Measurements from ENCODE around the gene DPP6.
"Not testable (repeated sequence)": the region's sequence is repeated elsewhere in the genome, so short reads cannot be mapped to it uniquely, and the experiment has no call there.

Gene DPP6

DNA sequence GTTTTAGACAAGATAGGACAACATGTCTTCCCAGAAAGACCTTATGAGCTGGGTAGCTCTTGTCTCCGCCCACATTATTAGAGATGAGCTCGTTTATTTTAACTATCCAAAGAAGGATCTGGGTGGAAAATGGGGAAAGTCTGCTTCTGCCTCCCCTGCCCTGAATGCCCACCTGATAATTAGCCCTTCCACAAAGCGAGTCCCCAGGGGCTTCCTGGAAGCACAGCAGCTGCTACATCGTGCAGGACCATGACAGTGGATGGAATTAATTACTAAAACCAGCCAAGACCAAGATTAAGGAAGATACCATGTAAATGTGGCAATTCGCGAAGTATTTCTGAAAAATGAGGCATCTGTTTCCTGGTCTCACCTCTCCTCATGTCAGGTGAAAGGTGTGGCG, 576.4 kb downstream of the DPP6 start:
- no peak for DNase-seq

DNA sequence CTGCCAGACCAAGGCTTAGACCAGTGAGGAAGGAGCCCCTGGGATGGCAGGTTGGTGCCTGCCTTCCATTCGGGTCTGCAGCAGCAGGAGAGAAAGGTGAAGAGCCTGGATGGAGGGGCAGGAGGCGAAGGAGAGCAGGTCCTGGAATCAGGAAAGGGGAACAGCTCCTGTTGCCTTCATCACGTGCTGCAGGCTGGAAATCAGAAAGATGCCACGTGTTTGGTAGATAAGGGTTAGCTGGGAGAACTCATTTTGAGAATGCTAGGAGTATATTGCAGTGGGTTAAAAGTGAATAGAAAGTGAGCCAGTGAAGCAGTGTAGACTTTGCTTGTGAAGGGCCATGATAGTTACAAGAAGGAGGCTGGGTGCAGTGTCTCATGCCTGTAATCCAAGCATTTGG, 579.0 kb downstream of the DPP6 start:
- no peak for DNase-seq

DNA sequence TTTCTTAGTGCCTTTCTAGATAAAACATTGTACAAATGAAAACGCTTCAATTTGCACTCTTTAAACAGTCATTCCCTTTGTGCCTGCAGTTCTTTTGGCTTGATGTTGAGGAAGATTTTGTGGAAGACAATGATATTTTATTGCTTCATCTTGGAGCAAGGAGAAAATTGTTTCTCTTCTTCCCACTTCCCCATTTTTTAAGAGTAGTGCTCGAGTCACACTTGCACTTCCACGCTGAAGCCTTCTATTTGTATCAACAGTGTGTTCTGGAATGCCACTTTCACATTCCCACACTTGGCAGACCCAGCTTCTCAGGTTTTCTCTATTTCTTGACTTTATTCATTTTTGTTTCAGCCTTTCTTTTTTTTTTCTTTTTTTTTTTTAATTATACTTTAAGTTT, 581.4 kb downstream of the DPP6 start:
- no peak for DNase-seq

- no peak for DNase-seq
Measured at GRCh38 chr7:154638286-154638685, 586.1 kb downstream of the DPP6 start.

DNA sequence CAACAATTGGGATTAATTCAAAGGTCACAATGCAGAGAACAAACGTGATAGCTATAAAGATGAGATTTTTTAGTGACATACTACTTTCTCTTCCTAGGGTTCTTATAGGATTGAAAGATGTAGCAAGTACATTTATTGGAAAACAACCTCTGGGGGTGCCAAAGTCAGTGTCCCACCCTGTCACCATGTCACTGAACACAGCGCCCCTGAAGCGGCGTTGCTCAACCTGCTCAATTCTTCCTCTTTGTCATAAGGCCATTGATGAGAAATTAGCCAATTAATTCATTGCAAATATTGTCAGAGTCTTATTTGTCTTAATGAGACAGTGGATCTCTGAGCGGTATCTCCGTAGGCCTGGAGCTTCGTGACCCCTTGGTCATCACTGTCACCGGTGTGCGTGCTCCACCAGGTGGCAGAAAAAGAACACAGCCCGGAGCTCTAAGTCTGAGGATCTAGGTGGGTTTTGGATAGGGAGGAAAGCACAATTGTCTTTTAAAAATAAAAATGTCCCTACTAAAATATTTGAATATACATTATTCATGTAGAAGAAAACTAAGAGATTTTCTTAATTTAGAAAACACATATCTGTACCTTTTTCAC, 588.2 kb downstream of the DPP6 start:
- DNase-seq, result no peak

GRCh38 chr7:154640917-154641316, 588.7 kb downstream of the DPP6 start:
- no peak for DNase-seq

DNA sequence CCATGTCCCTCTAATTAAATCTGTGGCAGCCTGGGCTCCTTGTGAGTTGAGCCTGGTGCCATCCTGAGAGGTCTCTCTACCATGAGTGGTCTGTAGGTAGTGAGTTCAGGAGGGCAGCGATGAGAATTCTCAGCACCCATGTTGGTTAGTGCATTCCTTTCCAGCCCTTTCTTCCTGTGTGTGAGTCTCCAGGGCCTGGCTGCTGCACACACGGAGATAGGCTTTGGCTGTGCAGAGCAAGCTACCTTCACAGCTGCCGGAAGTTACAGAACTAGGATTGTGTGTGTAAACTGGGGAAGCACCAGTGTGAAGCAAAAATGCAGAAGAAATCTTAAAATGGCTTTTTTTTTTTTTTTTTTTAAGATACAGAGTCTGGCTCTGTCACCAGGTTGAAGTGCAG, 592.2 kb downstream of the DPP6 start:
- no peak for DNase-seq

- DNase-seq, result no peak
Measured at GRCh38 chr7:154646126-154647013, 594.2 kb downstream of the DPP6 start.

GRCh38 chr7:154647625-154648024, 595.4 kb downstream of the DPP6 start:
- DNase-seq, result no peak

DNA sequence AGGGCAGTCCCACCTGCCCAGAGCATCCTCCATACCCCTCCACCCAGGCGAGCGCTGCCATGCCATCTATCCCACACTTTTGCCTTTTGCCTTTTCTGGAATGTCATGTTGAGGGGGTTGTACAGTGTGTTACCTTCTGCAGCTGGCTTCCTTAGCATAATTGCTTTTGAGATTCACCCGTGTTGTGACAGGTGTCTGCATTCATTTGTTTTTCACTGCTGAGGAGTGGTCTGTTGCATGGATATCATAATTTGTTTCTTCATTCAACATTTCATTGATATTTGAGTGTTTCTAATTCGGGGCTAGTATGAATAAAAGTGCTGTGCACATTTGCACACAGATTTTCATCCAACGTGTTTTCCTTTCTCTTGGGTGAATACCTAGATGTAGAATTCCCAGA, 596.8 kb downstream of the DPP6 start:
- DNase-seq, result no peak

DNA sequence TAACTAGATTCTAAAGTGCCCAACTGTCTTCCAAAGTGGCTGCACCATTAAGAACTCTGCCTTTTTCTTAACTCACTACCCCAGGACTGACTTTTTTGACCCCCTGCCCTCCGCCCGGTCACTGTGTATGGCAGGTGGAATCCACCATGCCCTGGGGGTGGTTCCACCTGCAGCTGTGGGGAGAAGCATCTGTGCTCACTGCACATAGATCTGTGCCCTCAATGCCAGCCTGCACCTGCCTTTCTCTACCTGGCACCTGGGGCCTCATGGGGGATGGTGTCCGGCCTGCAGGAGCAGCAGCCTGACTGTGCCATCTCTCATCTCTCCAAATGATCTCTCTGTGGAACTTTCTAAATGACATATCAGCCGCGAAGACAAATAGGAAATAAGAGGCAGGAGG, 597.2 kb downstream of the DPP6 start:
- DNase-seq, result no peak

- no peak for DNase-seq
Measured at GRCh38 chr7:154650275-154650674, 598.1 kb downstream of the DPP6 start.

GRCh38 chr7:154651501-154651900, 599.3 kb downstream of the DPP6 start:
- DNase-seq, result no peak

DNA sequence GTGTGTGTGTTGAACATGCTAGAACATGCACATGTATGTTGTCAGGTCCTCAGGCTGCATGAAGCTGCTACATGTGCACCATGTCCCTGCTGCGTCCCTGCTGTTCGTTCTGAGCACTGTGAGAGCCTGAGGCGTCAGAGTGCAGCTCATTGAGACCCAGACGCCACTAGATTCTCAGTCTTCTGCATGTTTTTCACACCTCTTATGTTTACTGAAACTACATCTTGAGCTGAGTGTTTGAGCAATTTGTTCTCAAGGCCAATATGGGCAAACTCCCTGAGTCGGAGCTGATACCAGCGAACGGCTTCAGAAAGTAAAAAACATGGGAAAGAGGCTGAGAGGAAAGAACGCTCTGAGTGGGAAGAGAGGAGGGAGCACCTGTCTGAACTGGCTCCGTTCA, 600.4 kb downstream of the DPP6 start:
- DNase-seq, result no peak

DNA sequence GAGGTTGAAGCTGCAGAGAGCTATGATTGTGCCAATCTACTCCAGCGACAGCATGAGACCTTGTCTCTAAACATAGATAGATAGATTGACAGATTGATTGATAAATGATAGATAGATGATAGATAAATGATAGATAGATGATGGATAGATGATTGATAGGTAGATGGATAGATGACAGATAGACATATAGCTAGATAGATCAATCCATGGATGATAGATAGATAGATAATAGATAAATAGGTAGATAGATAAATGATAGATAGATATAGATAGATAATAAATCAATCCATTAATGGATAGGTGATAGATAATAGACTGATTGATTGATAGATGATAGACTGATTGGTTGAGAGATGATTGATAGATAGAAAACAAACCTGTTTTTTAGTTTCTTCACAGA, 601.1 kb downstream of the DPP6 start:
- no peak for DNase-seq

- no peak for DNase-seq
Measured at GRCh38 chr7:154656618-154657017, 604.4 kb downstream of the DPP6 start.

DNA sequence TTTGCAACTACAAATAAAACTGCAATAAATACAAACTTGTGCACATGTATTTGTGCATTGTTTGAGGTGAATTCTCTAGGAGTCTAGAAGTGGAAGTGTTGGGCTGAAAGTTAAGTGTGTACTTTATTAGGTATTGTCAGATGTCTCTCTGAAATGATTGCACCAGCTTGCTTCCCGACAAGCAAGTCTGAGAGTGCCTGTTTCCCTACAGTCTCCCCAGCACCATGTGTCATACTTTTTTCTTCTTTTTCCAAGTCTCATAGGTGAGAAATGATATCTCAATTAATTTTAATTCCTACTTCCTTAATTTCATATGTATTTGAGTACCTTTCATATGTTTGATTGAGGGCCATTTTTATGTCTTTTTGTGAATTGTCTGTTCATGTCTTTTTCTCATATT, 614.6 kb downstream of the DPP6 start:
- DNase-seq, result no peak

- DNase-seq, result no peak
Measured at GRCh38 chr7:154672659-154673415, 620.6 kb downstream of the DPP6 start.

- DNase-seq, result no peak
Measured at GRCh38 chr7:154674191-154674590, 622.0 kb downstream of the DPP6 start.

GRCh38 chr7:154675560-154675959, 623.4 kb downstream of the DPP6 start:
- DNase-seq, result no peak

DNA sequence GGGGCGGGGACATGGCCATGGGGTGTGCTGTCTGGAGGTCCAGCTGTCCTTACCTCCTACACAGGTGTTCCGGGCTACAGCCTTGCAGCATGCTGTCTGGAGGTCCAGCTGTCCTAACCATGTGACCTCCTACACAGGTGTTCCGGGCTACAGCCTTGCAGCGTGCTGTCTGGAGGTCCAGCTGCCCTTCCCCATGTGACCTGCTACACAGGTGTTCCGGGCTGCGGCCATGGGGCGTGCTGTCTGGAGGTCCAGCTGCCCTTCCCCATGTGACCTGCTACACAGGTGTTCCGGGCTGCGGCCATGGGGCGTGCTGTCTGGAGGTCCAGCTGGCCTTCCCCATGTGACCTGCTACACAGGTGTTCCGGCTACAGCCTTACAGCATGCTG, 623.8 kb downstream of the DPP6 start:
- DNase-seq, result not testable (repeated sequence)

DNA sequence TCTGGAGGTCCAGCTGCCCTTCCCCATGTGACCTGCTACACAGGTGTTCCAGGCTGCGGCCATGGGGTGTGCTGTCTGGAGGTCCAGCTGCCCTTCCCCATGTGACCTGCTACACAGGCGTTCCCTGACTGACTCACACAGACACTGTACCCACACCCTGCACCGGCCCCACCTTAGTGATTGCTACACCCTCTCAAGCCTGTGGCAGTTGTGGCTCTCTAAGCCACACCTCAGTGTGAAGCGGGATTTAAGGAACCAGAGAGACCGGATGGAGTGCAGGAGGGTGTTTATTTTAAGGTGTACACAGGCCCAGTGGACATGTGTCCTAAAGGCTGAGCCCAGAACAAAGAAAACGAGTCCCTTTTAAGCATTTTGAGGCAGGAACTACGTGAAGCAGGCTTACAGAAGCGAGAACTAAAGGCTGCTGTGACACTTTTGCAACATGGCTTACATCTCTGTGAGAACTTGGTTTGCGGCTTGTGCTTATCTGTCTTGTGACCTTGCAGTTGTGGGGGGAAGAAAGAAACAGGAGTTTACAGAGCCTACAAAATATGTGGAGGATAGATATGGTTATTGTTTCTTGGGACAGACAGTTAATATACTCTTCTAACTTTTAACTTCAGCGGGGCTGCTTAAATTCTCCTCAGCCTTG, 624.4 kb downstream of the DPP6 start:
- DNase-seq, result no peak

DNA sequence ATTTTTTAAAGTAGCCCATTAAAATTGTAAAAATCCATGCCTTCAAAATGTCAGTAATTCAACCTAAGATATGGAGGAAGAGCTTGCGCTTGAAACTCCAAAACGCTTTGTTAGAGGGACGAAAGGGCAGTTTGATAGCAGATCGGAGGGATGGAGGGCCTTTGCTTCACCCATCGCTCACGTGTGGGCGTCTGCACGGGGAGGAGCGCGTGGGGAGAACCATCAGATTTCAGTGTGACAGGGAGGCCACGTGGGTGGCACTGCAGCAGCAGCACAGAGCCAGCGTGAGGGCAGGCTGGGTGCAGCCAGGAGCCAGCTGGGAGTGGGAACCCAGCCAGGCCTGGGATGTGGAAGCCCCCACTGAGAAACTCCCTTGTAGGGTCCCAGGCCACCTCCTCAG, 625.3 kb downstream of the DPP6 start:
- DNase-seq, result no peak
